Progenitor cell of endocrine pancreas (in vitro differentiated cells): ENCODE results near the gene CALHM3. TPM values are rescaled to one million over a fixed set of nuclear protein-coding genes. Genes with fewer than 3 reads are reported as not detected.
A peak's percentile ranks its signal among the peaks of the same experiment; 100 is the strongest.
"Not testable (repeated sequence)": the region's sequence is repeated elsewhere in the genome, so short reads cannot be mapped to it uniquely, and the experiment has no call there.

Source experiments
- DNase-seq: peaks from one replicate; pipeline ENCODE4 v3.0.0; 2021; ENCODE audit warnings: low spot score; ENCODE audit not compliant: unreplicated experiment
- H3K27ac Mint-ChIP-seq: 2 replicates; pipeline ENCODE4 v1.8.0; 2021; ENCODE audit warnings: mild to moderate bottlenecking, moderate library complexity, mixed read lengths
- H3K27me3 Mint-ChIP-seq: 2 replicates; pipeline ENCODE4 v1.8.0; 2021; ENCODE audit warnings: mixed read lengths
- H3K36me3 Mint-ChIP-seq: 2 replicates; pipeline ENCODE4 v1.8.0; 2022; ENCODE audit warnings: mixed read lengths; ENCODE audit not compliant: insufficient read depth
- H3K4me1 Mint-ChIP-seq: 2 replicates; pipeline ENCODE4 v1.8.0; 2021; ENCODE audit warnings: low read depth, mixed read lengths
- H3K4me3 Mint-ChIP-seq: 2 replicates; pipeline ENCODE4 v1.8.0; 2021; ENCODE audit warnings: low read depth, mild to moderate bottlenecking, moderate library complexity, mixed read lengths
- H3K9me3 Mint-ChIP-seq: 2 replicates; pipeline ENCODE4 v1.8.0; 2021; ENCODE audit warnings: low read depth, mixed read lengths
- CTCF ChIP-seq: fragments of 200-600 bp; sonication (generic); IDR thresholded peaks from one replicate; pipeline ENCODE4 v1.5.0; 2021; ENCODE audit warnings: antibody characterized with exemption, mild to moderate bottlenecking; ENCODE audit not compliant: unreplicated experiment
- total RNA-seq: library from RNA; stranded (reverse); gene quantifications from 2 replicates; pipeline ENCODE4 v1.2.1, GENCODE V29; 2021

The CALHM3 gene
- total RNA-seq, 1 donor from 2014 or later: 0.41 TPM

GRCh38 chr10:103487410-103487708 lies 8.3 kb upstream of the CALHM3 start:
- H3K36me3 Mint-ChIP-seq: no peaks in the 10 kb centered on the region
- DNase-seq: no peak
- no peak overlapping the region for H3K27ac Mint-ChIP-seq
- no peaks in the 10 kb centered on the region for H3K9me3 Mint-ChIP-seq
- peaks cover 15% of the 10 kb centered on the region for H3K27me3 Mint-ChIP-seq
- H3K4me3 Mint-ChIP-seq: no peak overlapping the region
- peaks cover 4% of the 10 kb centered on the region for H3K4me1 Mint-ChIP-seq
- no peak for TF ChIP-seq CTCF

DNA sequence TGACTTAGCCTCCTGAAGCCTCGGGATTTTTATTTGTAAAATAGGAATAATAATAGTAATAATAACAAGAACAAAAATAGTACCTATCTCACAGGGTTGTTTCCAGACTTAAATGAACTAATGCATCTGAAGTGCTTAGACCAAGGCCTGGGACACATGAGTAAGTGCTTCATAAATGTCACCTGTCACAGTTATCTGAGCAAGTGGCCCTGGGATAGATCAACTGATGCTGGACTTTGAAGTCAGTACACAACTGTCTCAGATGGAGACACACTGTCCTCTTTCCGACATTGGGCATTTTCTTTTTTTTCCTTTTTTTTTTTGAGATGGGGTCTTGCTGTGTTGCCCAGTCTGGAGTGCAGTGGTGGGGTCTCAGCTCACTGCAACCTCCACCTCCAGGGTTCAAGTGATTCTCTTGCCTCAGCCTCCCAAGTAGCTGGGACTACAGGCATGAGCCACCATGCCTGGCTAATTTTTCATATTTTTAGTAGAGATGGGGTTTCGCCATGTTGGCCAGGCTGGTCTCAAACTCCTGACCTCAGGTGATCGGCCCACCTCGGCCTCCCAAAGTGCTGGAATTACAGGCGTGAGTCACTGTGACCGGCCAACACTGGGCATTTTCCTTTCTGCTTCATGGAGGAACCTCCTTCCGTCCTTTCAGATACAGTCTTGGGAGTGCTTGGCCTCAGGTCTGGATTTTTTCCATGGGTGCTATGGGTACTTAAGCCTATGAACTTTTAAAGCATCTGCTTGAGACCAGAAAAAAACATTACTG lies 7.8 kb upstream of the CALHM3 start:
- H3K4me1 Mint-ChIP-seq, DNase-seq, H3K36me3 Mint-ChIP-seq, H3K27ac Mint-ChIP-seq, H3K27me3 Mint-ChIP-seq, H3K9me3 Mint-ChIP-seq, H3K4me3 Mint-ChIP-seq: not testable (repeated sequence)

DNA sequence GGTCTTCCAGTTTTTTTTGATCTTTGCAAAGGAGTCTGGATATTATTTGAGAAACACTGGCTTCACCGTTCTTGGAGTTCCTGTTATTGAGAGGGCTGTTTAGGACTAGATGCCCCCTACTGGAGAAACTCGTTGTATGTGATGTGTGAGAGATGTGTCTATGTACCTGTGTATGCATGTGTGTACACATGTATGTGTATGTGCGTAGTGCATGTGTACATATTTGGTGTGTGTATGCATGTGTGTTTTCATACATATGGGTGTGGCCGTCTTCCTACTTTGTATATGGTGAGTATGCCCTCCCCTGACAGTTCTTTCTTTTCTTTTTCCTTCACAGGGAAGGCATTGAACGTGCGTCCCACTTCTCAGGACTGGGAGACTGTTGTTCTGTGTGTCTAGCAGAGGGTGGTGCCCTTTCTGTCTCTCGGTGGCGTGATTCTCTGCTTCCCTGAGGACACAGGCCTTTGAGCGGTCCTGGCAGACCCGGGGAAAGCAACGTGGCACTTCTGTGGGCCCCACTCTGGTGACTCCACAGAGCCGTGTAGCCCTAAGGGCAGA lies 3.0 kb upstream of the CALHM3 start:
- H3K4me1 Mint-ChIP-seq: no peaks in the 10 kb centered on the region
- peak; percentile 62 for TF ChIP-seq CTCF
- DNase-seq: no peak
- no peaks in the 10 kb centered on the region for H3K36me3 Mint-ChIP-seq
- peak overlapping the region; percentile 49 for H3K27ac Mint-ChIP-seq
- H3K9me3 Mint-ChIP-seq: no peaks in the 10 kb centered on the region
- H3K4me3 Mint-ChIP-seq: no peak overlapping the region
- H3K27me3 Mint-ChIP-seq: no peaks in the 10 kb centered on the region

GRCh38 chr10:103480521-103480920 lies 1.5 kb upstream of the CALHM3 start:
- no peak for TF ChIP-seq CTCF
- Mint-ChIP-seq H3K36me3 (no peaks in the 10 kb centered on the region), H3K4me1 (no peaks in the 10 kb centered on the region), H3K27ac (no peak overlapping the region), H3K9me3 (no peaks in the 10 kb centered on the region), H3K27me3 (no peaks in the 10 kb centered on the region), H3K4me3 (no peak overlapping the region)
- no peak for DNase-seq

- H3K27me3 Mint-ChIP-seq: peaks cover 3% of the 10 kb centered on the region
- no peak overlapping the region for H3K4me3 Mint-ChIP-seq
Observed at GRCh38 chr10:103478671-103479070, 369 bp downstream of the CALHM3 start.

More at GRCh38 chr10:103478671-103479070, 369 bp downstream of the CALHM3 start:
- TF ChIP-seq CTCF: no peak
- no peaks in the 10 kb centered on the region for H3K36me3 Mint-ChIP-seq
- no peaks in the 10 kb centered on the region for H3K4me1 Mint-ChIP-seq
- no peaks in the 10 kb centered on the region for H3K9me3 Mint-ChIP-seq
- DNase-seq: no peak
- no peak overlapping the region for H3K27ac Mint-ChIP-seq
